Activated CD8-positive, alpha-beta memory T cell treated with anti-CD3 and anti-CD28 coated beads, Interleukin-2, amount 50 U/mL, for 48 hours (primary cell): ENCODE results near the gene LIMCH1.

Experiments used
- DNase-seq: peaks from one replicate; pipeline ENCODE4 v3.0.0-alpha.2; 2020

LIMCH1 gene

DNA sequence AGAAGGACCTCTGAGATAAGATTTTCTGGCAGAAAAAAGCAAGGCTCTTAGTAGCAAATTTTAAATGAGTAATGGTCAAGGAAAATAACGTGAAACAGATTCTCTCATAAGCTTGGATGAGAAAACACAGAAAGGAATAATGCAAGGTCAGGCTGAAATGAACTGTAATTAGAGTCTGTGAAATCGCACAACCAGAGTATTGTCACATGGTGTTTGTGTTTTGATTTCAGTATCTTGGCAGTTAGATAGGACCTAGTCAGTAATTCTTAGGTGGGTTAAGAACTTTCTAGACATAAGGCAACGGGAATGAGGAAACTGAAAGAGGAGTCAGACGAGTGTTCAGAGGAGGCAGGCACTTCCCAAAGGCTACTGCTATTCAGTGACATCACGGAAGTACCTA is 34.6 kb downstream of the LIMCH1 start:
- no peak for DNase-seq

DNA sequence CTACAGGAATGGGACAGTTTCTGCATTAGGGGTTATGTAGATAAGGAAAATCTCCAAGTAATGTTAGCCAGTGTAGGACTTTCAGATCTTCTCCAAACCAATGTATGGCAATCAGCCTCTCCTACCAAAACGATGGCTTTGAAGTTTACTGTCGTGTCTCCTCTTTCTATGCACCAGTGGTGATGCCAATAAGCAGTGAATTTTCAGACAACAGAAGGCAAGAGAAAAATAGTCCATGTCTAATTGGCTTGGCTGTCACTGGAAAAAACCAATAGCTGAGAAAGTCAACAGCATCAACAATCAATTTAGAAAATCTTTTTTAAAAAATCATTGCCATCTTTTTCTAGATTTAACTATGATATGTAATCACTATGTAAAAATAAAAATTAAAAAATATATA is 35.0 kb downstream of the LIMCH1 start:
- DNase-seq, result no peak

DNA sequence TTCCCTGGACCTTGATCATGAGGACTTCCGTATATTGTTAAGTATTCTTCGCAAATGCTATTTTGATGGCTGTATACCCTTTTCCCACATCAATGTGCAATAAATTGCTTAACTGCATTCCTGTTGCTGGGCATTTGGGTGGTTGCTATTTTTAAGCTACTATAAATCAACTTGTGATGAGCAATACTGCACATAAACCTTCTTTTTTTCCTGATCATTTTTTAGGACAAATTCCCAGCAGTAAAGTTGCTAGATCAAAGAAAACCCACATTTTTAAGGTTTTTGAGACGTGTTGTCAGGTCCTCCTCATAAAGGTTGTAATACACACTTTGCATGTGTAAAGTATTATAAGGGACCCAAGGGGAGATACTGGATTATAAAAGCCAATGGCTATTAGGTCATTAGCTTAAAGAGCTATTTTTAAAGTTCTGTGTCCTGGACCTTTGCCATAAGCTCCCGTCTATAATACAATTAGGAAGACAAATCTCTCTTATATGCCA is 35.6 kb downstream of the LIMCH1 start:
- no peak for DNase-seq

DNA sequence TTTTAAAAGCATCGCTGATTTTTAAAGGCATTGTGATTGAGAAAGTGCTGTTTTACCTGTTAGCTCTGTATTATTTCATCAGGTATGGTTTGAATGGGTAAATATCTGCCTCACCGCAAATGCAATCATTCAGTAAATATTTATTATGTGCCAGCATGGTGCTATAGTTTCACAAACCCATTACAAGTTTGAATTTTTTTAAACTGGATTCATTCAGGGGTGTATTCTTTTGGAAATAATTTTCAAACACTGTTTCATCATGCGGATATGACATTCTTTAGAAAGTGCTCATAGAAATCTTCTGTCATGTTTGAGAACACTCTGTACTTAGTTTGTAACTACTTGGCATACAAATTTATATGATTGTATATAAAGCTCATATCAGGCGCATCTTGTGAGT is 37.2 kb downstream of the LIMCH1 start:
- no peak for DNase-seq

DNA sequence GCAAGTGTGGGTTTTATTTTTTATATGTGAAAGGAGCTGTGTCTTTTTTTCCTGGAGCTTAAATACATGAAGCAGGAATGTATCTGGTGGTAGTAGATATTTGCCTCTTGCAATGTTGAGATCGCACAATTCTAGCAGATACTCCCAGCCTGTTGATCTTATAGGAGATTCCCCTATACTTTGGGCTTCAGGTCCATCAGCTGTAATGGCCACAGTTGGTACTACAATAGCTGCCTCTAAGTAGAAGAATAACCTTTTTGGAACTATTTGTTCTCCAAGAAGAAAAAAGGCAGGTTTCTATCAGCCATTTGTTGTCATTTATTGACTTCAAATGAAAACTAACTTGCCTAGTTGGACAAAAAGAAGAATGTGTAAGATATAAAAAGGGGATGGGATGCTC is 37.7 kb downstream of the LIMCH1 start:
- no peak for DNase-seq

DNA sequence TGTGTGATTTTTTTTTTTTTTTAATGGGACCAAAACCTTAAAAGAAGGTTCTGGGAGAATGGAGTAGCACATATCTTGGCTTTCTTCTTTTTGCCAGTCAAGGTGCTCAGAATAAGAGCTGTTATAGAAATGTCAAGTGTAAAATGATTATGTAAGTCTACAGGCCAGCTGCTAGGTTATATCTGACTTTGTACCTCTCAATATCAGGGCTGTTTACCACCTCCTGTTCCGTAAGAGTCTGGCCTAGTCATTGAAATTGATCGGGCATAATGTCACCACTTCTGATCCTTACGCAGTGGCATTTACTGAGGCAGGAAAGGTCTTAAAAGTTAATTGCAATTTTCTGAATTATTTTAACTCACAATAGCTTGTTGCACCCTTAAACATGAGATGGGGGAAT is 41.1 kb downstream of the LIMCH1 start:
- DNase-seq, result no peak

DNA sequence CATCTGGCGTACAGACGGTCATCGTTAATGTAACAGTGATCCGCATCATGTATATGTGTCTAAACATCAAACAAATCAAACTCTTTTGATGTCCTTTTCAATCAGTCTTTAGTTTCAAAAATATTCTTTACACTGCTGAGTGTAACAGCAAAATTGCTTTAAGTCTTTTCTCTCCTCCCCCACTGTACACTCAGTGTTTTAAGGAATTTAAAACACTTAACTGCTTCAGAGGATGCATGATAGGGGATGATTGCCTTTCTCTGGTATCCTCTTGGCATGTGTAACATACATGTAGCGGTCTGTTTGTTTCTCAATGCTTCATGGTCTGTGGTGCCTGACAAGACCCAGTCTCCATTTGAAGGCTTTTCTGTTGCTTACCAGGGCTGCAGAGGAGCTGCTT is 41.6 kb downstream of the LIMCH1 start:
- DNase-seq, result no peak

DNA sequence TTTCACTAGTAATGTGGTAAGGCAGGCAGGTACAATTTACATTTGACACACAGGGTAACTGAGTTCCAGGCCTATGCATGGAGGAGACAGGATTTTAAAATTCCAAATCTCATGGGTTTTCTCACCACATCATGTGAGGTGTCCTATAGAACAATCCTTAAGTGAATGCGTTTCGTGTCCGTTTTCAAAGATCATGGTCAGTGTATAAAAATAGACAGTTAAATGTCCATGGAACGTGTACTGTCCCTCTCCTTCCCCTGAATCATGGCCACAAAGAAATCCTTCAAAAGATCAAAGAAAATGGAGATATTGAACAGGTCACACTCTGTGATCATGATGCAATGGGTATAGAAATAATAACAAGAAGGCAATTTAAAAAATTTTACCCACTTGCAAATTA is 42.0 kb downstream of the LIMCH1 start:
- no peak for DNase-seq

DNA sequence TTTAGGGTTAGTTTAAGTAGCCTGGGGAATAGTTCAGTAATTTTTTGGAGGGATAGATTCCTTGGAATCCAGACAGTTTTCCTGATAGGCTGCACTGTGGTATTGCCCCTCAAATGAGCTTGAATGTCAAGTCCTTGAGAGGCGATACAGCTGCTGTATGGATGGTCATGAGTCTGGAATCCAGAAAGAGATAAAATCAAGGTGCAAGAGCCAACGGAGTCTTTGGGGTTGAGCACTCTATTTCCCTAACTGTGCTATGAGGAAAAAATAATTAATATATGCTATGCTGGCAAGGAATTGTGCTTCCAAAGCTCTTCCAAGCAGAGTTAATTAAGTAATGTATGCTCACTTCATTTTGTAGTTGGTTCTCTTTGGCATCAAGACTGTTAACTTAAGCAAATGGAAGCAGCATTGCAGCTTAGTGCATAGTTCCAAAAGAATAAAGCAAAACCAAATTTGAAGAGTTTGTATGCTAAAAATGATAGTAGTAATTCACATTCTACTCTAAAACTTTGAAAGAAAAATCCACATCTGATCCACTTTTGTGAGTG is 48.8 kb downstream of the LIMCH1 start:
- DNase-seq, result no peak

DNA sequence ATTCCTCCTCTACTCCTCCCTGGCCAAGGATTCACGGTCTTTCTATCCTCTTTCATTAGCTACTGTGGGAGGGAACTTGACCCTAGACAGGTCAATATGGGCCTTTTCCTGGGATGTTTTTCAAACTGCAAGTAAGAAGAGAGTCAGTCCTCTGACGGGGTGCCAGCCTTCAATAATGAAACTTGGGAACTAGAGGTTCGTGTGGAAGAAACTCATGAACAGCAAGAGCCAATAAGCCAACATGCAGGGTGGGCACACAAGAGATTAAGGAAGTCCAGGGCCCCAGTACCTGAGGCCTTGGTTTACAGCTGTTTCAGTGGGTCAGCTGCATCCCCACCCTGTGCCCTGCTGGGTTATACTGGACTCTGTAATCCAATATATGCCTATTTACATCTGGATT is 49.3 kb downstream of the LIMCH1 start:
- no peak for DNase-seq

DNA sequence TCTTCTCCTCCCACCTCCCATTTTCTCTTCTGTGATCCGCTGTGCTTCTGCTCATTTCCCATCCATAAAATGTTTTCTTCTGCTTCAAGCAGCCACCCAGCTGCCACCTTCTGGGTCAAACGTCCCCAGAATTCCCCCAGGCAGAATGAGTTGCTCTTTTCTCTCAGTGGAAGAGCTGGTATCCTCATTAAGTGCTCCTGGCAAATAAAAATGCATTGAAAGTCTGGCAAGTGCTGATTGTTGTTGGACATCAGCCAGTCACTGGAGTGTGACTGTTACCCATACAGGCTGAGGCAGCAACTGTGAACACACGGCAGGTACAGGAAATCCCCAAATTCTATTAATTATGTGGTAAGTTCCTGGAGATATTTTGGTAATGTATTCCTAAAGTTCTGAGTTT is 52.6 kb downstream of the LIMCH1 start:
- no peak for DNase-seq

DNA sequence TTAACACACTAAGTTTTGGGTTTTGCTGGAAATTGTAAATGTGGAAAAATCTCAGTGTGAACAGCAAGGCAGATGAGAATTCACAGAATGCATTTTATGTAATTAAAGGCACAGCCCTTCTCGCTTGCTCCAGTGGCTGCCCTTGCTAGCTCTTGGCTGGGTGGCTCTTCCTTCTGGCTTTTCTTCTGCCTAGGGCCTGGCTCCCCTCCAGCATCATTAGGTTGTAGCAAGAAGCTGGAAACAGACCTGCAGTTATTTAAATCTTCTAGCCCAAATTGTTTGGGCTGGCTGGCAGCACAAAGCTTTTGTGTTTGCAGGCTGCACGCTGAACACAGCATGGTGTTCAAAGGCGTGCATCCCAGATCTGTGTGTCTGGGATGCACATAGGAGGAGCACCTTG is 56.5 kb downstream of the LIMCH1 start:
- DNase-seq, result no peak

DNA sequence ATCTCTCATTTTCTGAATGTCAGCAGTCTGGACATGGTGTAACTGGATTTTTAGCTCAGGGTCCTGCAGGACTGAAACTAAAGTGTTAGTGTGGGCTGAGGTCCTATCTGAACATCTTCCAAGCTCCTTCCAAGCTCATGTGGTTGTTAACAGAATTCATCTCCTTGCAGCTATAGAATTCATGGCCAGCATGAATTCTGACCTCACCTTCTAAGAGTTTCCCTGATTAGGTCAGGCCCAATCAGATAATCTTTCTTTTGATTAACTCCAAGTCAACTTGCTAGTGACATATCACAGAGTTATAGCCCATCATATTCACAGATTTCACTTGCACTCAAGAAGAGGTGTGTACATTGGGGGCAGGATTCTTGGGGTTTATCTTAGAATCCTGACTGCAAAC is 59.5 kb downstream of the LIMCH1 start:
- DNase-seq, result no peak

DNA sequence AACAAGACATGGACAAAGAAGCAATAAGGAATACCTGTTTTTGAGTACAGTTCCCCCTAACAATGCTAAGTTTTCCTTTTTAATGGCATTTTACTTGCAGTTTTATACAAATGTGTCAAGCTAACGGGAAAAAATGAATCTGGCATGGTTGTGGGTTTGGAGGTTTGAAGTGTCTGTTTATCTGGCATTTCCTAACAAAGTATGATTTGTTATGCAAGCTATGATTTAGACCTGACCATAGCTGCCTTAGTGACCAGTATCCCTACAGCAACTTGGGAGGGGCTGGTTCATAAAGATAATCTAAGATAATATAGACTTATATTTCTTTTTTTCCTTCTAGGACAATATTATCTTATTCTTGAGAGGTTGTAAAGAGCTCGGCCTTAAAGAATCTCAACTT is 60.6 kb downstream of the LIMCH1 start:
- no peak for DNase-seq

DNA sequence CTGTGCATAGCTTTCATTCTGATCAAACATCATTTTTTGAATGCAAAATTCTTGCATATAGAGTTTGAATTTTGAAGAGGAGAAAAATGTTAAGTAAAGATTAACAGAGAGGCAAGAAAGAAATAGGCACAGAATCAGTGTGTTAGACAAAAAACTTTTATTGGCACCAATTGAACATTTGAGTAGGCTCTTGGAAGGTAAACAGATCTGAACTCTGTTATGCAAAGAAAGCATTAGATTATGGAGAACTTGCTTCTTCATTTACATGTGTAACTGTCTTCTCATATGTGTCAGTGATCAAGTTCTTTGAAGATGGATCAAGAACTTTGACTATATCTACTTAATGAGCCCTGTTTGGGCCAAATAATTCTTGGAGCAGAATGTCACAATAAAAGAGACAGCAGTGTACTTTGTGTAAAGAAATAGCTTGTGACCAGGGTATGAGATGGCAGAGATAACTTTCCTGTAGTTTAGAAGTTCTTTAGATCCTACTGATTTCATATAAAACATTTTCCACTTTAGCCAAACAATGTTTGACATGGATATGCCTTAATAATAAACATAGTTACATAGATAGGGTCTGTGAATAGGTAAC is 61.3 kb downstream of the LIMCH1 start:
- DNase-seq, result no peak

DNA sequence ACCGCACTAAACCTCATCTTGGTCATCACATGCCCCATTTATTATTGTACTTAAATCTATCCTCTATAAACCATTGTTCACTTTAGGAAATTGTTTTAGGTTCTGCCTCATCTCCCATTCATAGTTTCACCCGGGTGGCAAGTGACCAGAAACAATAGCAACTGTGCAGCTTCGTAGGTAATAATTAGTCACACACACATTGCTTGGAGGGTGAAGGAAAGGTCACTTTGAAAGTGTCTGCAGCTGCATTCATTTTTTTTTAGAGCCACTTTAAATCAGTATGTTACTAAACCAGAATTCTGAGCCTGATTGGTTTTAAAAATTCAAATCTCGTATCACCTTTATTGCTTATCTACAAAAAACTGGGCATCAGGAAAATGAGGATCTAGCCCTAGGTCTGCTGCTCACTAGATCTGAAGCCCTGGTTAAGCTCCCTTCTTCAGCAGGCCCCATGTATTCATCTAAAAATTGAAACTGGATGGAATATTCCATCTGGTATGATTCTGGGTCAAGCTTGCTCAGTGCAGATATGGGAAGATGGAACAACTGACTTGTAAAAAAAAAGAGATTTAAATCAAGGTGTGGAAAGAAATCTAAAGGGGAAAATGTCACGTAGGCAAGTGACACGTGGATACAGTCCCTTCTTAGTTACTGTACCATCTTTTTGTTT is 62.4 kb downstream of the LIMCH1 start:
- DNase-seq, result no peak

DNA sequence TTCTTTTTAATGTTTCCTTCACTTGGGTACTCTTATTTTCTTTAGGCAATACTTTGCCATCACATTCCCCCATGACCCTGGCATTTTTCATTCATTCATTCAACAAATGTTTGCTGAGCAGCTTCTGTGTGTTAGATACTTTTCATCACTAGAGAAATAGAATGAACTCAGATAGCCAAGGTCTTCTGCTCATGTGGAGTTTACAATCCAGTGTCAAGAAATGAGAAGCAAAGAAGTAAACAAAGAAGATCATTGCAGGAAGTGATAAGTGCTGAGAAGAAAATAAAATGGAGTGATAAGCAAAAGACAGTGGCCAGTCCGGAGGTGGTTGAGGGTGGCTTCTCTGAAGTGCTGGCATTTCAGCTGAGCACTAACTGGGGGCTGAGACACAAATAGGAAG is 63.1 kb downstream of the LIMCH1 start:
- DNase-seq, result no peak

DNA sequence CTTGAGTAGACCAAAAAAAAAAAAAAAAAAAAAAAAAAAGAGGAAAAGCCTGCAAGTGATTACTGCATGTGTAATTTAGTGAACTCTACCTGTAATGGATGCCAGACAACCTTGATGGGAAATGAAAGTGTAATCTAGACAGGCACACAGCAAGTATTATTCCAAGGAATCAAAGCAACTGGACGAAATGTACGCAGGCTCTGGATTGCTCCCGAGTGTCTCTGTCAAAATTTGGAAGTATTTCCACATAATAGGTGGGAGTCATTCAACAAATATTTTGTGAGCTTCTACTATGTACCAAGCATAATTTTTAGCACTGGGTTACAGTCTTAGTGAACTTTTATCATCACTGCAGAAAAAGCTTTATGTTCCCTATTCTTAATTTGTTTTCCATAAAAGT is 64.2 kb downstream of the LIMCH1 start:
- DNase-seq, result no peak

DNA sequence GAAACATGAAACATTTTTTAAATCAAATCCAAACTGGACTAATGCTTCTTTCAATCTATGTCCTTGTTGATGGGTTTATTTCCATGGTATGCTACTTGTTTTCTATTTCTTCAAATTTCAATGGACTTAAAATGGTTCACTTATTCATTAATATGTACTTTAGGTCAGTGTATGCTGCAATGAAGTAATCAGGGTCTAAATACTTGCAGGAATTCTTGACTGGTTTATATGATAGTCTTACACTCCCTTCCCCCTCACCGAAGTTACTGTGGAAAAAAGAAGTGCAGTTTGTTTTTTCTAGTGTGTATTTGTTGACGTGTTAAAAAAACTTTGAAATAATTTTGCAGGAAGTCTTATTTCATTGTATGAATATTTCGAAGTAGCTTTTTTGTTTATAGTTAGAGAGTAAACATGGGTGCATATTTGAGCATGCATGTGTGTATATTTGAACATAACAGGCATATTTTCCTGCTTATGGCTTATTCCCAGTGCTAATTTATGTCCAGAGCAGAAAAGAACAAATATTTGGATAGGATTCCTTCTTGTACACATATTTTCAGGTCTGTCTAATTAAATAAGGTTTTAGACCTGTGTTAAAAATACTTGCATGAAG is 65.0 kb downstream of the LIMCH1 start:
- DNase-seq, result no peak

DNA sequence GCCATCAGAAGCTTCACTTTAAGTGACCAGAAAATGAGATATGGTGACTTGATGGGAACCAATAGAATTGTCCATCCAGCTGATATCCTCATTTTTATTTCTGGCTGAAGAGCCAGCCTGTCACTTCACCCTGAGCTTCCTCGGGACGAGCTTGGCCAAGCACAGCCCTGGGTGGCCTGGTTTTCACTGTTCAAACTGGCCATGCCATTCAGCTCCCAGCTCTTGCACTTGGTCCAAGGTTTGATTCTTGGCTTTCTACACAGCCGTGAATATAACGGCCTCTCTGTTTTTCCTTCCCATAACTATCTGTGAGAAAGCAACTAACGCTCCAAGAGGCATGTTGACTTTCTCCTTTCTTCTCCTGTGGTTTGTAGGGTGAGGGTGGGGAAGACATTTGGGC is 71.9 kb downstream of the LIMCH1 start:
- no peak for DNase-seq

DNA sequence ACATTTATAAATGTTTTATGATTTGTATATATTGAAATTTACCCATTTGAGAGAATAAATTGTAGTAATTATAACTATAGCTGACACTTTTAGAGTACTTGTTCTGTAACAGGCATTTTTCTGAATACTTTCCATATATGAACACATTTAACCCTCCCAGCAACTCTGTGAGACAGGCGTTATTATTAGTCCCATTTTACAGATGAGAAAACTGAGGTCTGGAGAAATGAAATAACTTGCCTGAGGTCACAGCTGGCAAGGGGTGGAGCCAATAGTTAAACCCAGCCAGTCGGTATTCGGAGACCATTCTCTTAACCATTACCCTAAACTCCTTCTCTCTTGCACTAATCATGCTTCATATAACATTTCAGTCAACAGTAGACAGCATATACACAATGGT is 72.5 kb downstream of the LIMCH1 start:
- DNase-seq, result no peak

DNA sequence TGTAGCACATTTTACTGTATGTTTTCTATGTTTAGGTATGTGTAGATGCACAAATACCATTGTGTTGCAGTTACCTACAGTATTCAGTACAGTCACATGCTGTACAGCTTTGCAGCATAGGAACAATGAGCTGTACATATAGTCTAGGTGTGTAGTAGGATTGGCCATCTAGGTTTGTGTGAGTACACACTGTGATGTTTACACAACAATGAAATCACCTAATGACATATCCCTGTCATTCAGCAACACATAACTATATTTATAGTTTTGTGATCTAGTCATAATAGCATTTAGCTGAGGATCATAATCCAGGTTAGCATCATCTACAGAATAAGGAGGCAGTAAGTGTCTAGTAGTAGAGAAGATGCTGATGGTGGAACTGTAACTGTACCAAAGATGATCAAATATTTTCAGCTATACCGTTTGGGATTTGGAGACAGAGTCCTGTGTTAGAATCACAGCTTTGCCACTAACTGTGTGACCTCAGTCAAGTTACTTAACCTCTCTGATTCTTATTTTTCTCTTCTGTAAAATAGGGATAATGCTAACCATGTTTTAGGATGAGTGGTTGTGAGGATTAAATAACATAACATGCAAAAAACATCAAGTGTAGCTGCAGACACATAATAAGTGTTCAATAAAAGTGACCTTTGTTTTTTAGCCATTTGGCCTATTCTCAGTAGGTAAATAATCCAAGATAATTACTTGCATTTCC is 73.3 kb downstream of the LIMCH1 start:
- DNase-seq, result no peak
